ENCODE measurements around the gene HDAC7.

The HDAC7 gene

GRCh38 chr12:47828008-47828975 is 8.6 kb upstream of the HDAC7 start:
- Mint-ChIP-seq H3K9me3 (no peaks in the 10 kb centered on the region), H3K36me3 (ENCODE audit: low read depth) (peaks cover 4% of the 10 kb centered on the region), H3K4me1 (ENCODE audit: low read depth) (peaks cover 71% of the 10 kb centered on the region), H3K4me3 (no peak overlapping the region), H3K27ac (peak overlapping the region; percentile 85), H3K27me3 (ENCODE audit: low read depth) (no peaks in the 10 kb centered on the region)

- H3K27me3 Mint-ChIP-seq (ENCODE audit: low read depth), result no peaks in the 10 kb centered on the region
- peaks cover 4% of the 10 kb centered on the region for H3K36me3 Mint-ChIP-seq (ENCODE audit: low read depth)
- H3K4me1 Mint-ChIP-seq (ENCODE audit: low read depth), result peaks cover 71% of the 10 kb centered on the region
- H3K27ac Mint-ChIP-seq, result peak overlapping the region; percentile 95
- no peaks in the 10 kb centered on the region for H3K9me3 Mint-ChIP-seq
- H3K4me3 Mint-ChIP-seq, result no peak overlapping the region
Measured at GRCh38 chr12:47825173-47825639, 5.5 kb upstream of the HDAC7 start.

GRCh38 chr12:47824635-47825034 is 4.9 kb upstream of the HDAC7 start:
- H3K4me3 Mint-ChIP-seq, result peak overlapping the region; percentile 62
- H3K36me3 Mint-ChIP-seq (ENCODE audit: low read depth), result peaks cover 4% of the 10 kb centered on the region
- H3K4me1 Mint-ChIP-seq (ENCODE audit: low read depth), result peaks cover 70% of the 10 kb centered on the region
- H3K27me3 Mint-ChIP-seq (ENCODE audit: low read depth), result no peaks in the 10 kb centered on the region
- no peaks in the 10 kb centered on the region for H3K9me3 Mint-ChIP-seq
- H3K27ac Mint-ChIP-seq, result peak overlapping the region; percentile 95

- peaks cover 4% of the 10 kb centered on the region for H3K36me3 Mint-ChIP-seq (ENCODE audit: low read depth)
- peak overlapping the region; percentile 95 for H3K27ac Mint-ChIP-seq
- peaks cover 65% of the 10 kb centered on the region for H3K4me1 Mint-ChIP-seq (ENCODE audit: low read depth)
- no peaks in the 10 kb centered on the region for H3K27me3 Mint-ChIP-seq (ENCODE audit: low read depth)
- H3K9me3 Mint-ChIP-seq, result no peaks in the 10 kb centered on the region
- peak overlapping the region; percentile 62 for H3K4me3 Mint-ChIP-seq
Measured at GRCh38 chr12:47824198-47824597, 4.5 kb upstream of the HDAC7 start.

- Mint-ChIP-seq H3K27ac (peak overlapping the region; percentile 95), H3K27me3 (ENCODE audit: low read depth) (no peaks in the 10 kb centered on the region), H3K36me3 (ENCODE audit: low read depth) (peaks cover 5% of the 10 kb centered on the region), H3K4me1 (ENCODE audit: low read depth) (peaks cover 60% of the 10 kb centered on the region), H3K9me3 (no peaks in the 10 kb centered on the region), H3K4me3 (peak overlapping the region; percentile 32)
Measured at GRCh38 chr12:47823422-47824086, 3.9 kb upstream of the HDAC7 start.

GRCh38 chr12:47822863-47823262 is 3.2 kb upstream of the HDAC7 start:
- no peaks in the 10 kb centered on the region for H3K27me3 Mint-ChIP-seq (ENCODE audit: low read depth)
- peak overlapping the region; percentile 58 for H3K27ac Mint-ChIP-seq
- peaks cover 59% of the 10 kb centered on the region for H3K4me1 Mint-ChIP-seq (ENCODE audit: low read depth)
- peaks cover 12% of the 10 kb centered on the region for H3K36me3 Mint-ChIP-seq (ENCODE audit: low read depth)
- no peak overlapping the region for H3K4me3 Mint-ChIP-seq
- H3K9me3 Mint-ChIP-seq, result no peaks in the 10 kb centered on the region

GRCh38 chr12:47822401-47822800 is 2.7 kb upstream of the HDAC7 start:
- peak overlapping the region; percentile 29 for H3K27ac Mint-ChIP-seq
- peaks cover 62% of the 10 kb centered on the region for H3K4me1 Mint-ChIP-seq (ENCODE audit: low read depth)
- H3K36me3 Mint-ChIP-seq (ENCODE audit: low read depth), result peaks cover 15% of the 10 kb centered on the region

GRCh38 chr12:47821346-47821706 is 1.6 kb upstream of the HDAC7 start:
- H3K4me1 Mint-ChIP-seq (ENCODE audit: low read depth), result peaks cover 64% of the 10 kb centered on the region
- no peaks in the 10 kb centered on the region for H3K9me3 Mint-ChIP-seq
- H3K36me3 Mint-ChIP-seq (ENCODE audit: low read depth), result peaks cover 20% of the 10 kb centered on the region
- no peaks in the 10 kb centered on the region for H3K27me3 Mint-ChIP-seq (ENCODE audit: low read depth)
- peak overlapping the region; percentile 78 for H3K27ac Mint-ChIP-seq
- H3K4me3 Mint-ChIP-seq, result peak overlapping the region; percentile 90

More at GRCh38 chr12:47822401-47822800, 2.7 kb upstream of the HDAC7 start:
- Mint-ChIP-seq H3K9me3 (no peaks in the 10 kb centered on the region), H3K27me3 (ENCODE audit: low read depth) (no peaks in the 10 kb centered on the region), H3K4me3 (no peak overlapping the region)

- H3K36me3 Mint-ChIP-seq (ENCODE audit: low read depth), result peaks cover 23% of the 10 kb centered on the region
- peak overlapping the region; percentile 92 for H3K27ac Mint-ChIP-seq
- no peaks in the 10 kb centered on the region for H3K9me3 Mint-ChIP-seq
- H3K4me1 Mint-ChIP-seq (ENCODE audit: low read depth), result peaks cover 66% of the 10 kb centered on the region
- peak overlapping the region; percentile 90 for H3K4me3 Mint-ChIP-seq
- H3K27me3 Mint-ChIP-seq (ENCODE audit: low read depth), result no peaks in the 10 kb centered on the region
Measured at GRCh38 chr12:47820631-47821345, 1.1 kb upstream of the HDAC7 start.

- H3K36me3 Mint-ChIP-seq (ENCODE audit: low read depth), result peaks cover 30% of the 10 kb centered on the region
- peaks cover 71% of the 10 kb centered on the region for H3K4me1 Mint-ChIP-seq (ENCODE audit: low read depth)
- no peaks in the 10 kb centered on the region for H3K9me3 Mint-ChIP-seq
- peak overlapping the region; percentile 94 for H3K27ac Mint-ChIP-seq
- peak overlapping the region; percentile 91 for H3K4me3 Mint-ChIP-seq
- no peaks in the 10 kb centered on the region for H3K27me3 Mint-ChIP-seq (ENCODE audit: low read depth)
Measured at GRCh38 chr12:47819138-47819895, 386 bp downstream of the HDAC7 start.

GRCh38 chr12:47818467-47819137 is 1.1 kb downstream of the HDAC7 start:
- H3K9me3 Mint-ChIP-seq, result no peaks in the 10 kb centered on the region
- peaks cover 71% of the 10 kb centered on the region for H3K4me1 Mint-ChIP-seq (ENCODE audit: low read depth)
- H3K27ac Mint-ChIP-seq, result peak overlapping the region; percentile 94
- H3K27me3 Mint-ChIP-seq (ENCODE audit: low read depth), result no peaks in the 10 kb centered on the region
- H3K36me3 Mint-ChIP-seq (ENCODE audit: low read depth), result peaks cover 36% of the 10 kb centered on the region
- H3K4me3 Mint-ChIP-seq, result peak overlapping the region; percentile 91

GRCh38 chr12:47818007-47818376 is 1.7 kb downstream of the HDAC7 start:
- Mint-ChIP-seq H3K27ac (peak overlapping the region; percentile 94), H3K9me3 (no peaks in the 10 kb centered on the region), H3K4me3 (peak overlapping the region; percentile 91), H3K4me1 (ENCODE audit: low read depth) (peaks cover 73% of the 10 kb centered on the region), H3K27me3 (ENCODE audit: low read depth) (no peaks in the 10 kb centered on the region), H3K36me3 (ENCODE audit: low read depth) (peaks cover 40% of the 10 kb centered on the region)

GRCh38 chr12:47817272-47818006 is 2.3 kb downstream of the HDAC7 start:
- Mint-ChIP-seq H3K27me3 (ENCODE audit: low read depth) (no peaks in the 10 kb centered on the region), H3K4me1 (ENCODE audit: low read depth) (peaks cover 71% of the 10 kb centered on the region), H3K4me3 (peak overlapping the region; percentile 91), H3K9me3 (no peaks in the 10 kb centered on the region), H3K27ac (peak overlapping the region; percentile 94), H3K36me3 (ENCODE audit: low read depth) (peaks cover 40% of the 10 kb centered on the region)
